ENCODE data around the gene NPLOC4.

The NPLOC4 gene

GRCh38 chr17:81599719-81600486 lies 37.0 kb downstream of the NPLOC4 start:
- Histone ChIP-seq H3K9me3 (replicated peaks in 1 of 2; ENCODE audit: control insufficient read depth in 2 of 2, insufficient read depth in 1 of 2, low read depth in 1 of 2, low read length in 2 of 2) (no peaks in the 10 kb centered on the region), H3K27ac (replicated peaks; ENCODE audit: low read length) (no peak overlapping the region), H3K4me3 (ENCODE audit: low read length in 2 of 2) (no peak overlapping the region), H2BK5ac (ENCODE audit: low read length) (no peak overlapping the region), H3K36me3 (replicated peaks in 1 of 2; ENCODE audit: control insufficient read depth in 2 of 2, insufficient read depth in 2 of 2, low read length in 2 of 2) (peaks cover 40 to 93% of the 10 kb centered on the region in 2 donors), H2BK120ac (ENCODE audit: low read depth, low read length) (no peak overlapping the region), H4K91ac (ENCODE audit: low read depth, low read length, poor library complexity) (no peak overlapping the region), H3K14ac (ENCODE audit: low read length) (no peak overlapping the region), H3K9ac (ENCODE audit: low read depth, low read length, poor library complexity) (no peak overlapping the region), H3K4ac (ENCODE audit: low read length) (no peak overlapping the region), H2AFZ (ENCODE audit: low read length) (no peak overlapping the region), H2AK5ac (ENCODE audit: low read depth, low read length) (no peak overlapping the region), H3K18ac (ENCODE audit: low read length) (no peak overlapping the region), H2BK12ac (ENCODE audit: low read length) (no peak overlapping the region), H3K79me1 (ENCODE audit: low read depth, low read length) (peaks cover 3% of the 10 kb centered on the region), H3K4me2 (ENCODE audit: insufficient read depth, low read length, poor library complexity, severe bottlenecking) (no peak overlapping the region), H3K23ac (ENCODE audit: low read depth, low read length, poor library complexity) (no peak overlapping the region), H2BK15ac (ENCODE audit: low read length) (no peak overlapping the region), H4K8ac (ENCODE audit: low read depth, low read length) (no peak overlapping the region), H3K27me3 (ENCODE audit: control insufficient read depth in 3 of 3, insufficient read depth in 3 of 3, low read depth in 1 of 3, low read length in 3 of 3) (no peaks in the 10 kb centered on the region), H3K4me1 (ENCODE audit: control insufficient read depth in 2 of 2, insufficient read depth in 1 of 2, low read depth in 1 of 2, low read length in 2 of 2) (no peaks in the 10 kb centered on the region)
- WGBS, 2 donors (ENCODE audit: extremely low coverage in 2 of 2, insufficient read length in 2 of 2, insufficient replicate concordance in 1 of 2), result no CpG with 5 or more reads among the region's 10 CpGs
- DNase-seq (ENCODE audit: low spot score), result no peak

DNA sequence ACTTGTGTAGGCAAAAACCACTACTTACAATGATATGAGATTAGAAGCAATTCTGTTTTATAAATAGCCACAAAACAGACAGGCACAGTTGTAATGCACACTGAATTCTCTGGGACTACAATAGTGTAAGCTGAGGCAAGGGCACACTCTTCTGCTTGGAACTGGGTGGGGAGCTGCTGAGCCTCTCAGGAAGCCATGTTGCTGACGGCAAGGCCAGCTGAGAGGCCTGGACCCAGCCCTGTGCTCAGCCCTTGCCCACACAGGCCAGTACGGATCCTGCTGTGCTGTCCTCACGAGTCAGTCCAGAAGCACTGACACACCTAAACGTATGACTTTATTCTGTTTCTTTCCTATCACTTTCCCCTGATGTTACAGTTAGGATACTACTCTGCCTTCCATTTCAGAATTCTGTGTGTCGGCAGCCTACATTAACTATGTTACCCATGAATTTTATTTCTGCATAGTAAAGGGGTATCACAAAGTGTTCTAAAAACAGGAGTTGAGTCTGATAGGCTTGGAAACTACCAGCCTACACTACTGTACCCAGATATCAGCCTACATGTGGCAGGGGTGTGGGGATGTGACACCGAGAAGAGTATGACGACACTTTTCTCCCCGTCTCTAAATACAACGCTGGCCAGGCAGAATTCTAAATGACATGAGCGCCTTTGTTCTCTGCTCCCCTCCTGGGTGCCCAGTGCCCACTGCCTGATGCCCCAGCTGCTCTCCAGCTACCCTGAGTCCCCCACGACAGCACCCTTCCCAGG lies 43.6 kb downstream of the NPLOC4 start:
- DNase-seq (ENCODE audit: low spot score), result no peak
- Histone ChIP-seq H3K4me2 (ENCODE audit: insufficient read depth, low read length, poor library complexity, severe bottlenecking) (no peak overlapping the region), H3K27me3 (ENCODE audit: control insufficient read depth in 3 of 3, insufficient read depth in 3 of 3, low read depth in 1 of 3, low read length in 3 of 3) (no peaks in the 10 kb centered on the region), H3K18ac (ENCODE audit: low read length) (no peak overlapping the region), H2BK15ac (ENCODE audit: low read length) (no peak overlapping the region), H4K8ac (ENCODE audit: low read depth, low read length) (no peak overlapping the region), H2BK120ac (ENCODE audit: low read depth, low read length) (no peak overlapping the region), H3K9ac (ENCODE audit: low read depth, low read length, poor library complexity) (no peak overlapping the region), H3K4me3 (ENCODE audit: low read length in 2 of 2) (no peak overlapping the region), H3K9me3 (replicated peaks in 1 of 2; ENCODE audit: control insufficient read depth in 2 of 2, insufficient read depth in 1 of 2, low read depth in 1 of 2, low read length in 2 of 2) (no peaks in the 10 kb centered on the region), H3K79me1 (ENCODE audit: low read depth, low read length) (peaks cover 3% of the 10 kb centered on the region), H2AK5ac (ENCODE audit: low read depth, low read length) (no peak overlapping the region), H3K27ac (replicated peaks; ENCODE audit: low read length) (no peak overlapping the region), H3K36me3 (replicated peaks in 1 of 2; ENCODE audit: control insufficient read depth in 2 of 2, insufficient read depth in 2 of 2, low read length in 2 of 2) (peaks cover 44 to 95% of the 10 kb centered on the region in 2 donors), H2AFZ (ENCODE audit: low read length) (no peak overlapping the region), H4K91ac (ENCODE audit: low read depth, low read length, poor library complexity) (no peak overlapping the region), H2BK12ac (ENCODE audit: low read length) (no peak overlapping the region), H3K4ac (ENCODE audit: low read length) (no peak overlapping the region), H3K4me1 (ENCODE audit: control insufficient read depth in 2 of 2, insufficient read depth in 1 of 2, low read depth in 1 of 2, low read length in 2 of 2) (no peaks in the 10 kb centered on the region), H3K14ac (ENCODE audit: low read length) (no peak overlapping the region), H3K23ac (ENCODE audit: low read depth, low read length, poor library complexity) (no peak overlapping the region), H2BK5ac (ENCODE audit: low read length) (no peak overlapping the region)
- no CpG with 5 or more reads among the region's 11 CpGs for WGBS, 2 donors (ENCODE audit: extremely low coverage in 2 of 2, insufficient read length in 2 of 2, insufficient replicate concordance in 1 of 2)

DNA sequence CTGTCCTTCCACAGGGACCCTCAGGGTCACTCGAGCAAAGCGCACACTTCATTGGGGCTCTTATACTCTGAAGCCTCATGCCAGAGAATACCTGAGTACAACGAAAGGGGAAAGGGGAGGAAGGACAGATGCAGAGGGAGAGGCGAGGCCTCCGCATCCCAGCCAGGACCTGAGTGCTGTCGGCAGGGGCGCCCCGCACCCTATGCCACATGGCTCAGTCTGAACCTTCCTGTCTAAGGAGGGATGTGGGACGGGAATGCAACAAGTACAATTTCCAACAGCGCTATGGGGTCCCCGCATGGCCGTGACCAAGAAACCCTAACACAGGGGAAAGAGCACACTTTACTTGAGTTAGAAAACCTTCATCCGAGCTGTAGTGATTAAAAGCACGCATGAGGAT lies 44.9 kb downstream of the NPLOC4 start:
- Histone ChIP-seq H2BK5ac (ENCODE audit: low read length) (no peak overlapping the region), H2BK12ac (ENCODE audit: low read length) (no peak overlapping the region), H3K4ac (ENCODE audit: low read length) (no peak overlapping the region), H4K8ac (ENCODE audit: low read depth, low read length) (no peak overlapping the region), H3K4me2 (ENCODE audit: insufficient read depth, low read length, poor library complexity, severe bottlenecking) (no peak overlapping the region), H3K27ac (replicated peaks; ENCODE audit: low read length) (no peak overlapping the region), H3K18ac (ENCODE audit: low read length) (no peak overlapping the region), H2AK5ac (ENCODE audit: low read depth, low read length) (no peak overlapping the region), H2BK15ac (ENCODE audit: low read length) (no peak overlapping the region), H2BK120ac (ENCODE audit: low read depth, low read length) (no peak overlapping the region), H3K4me3 (ENCODE audit: low read length in 2 of 2) (no peak overlapping the region), H3K9ac (ENCODE audit: low read depth, low read length, poor library complexity) (no peak overlapping the region), H3K4me1 (ENCODE audit: control insufficient read depth in 2 of 2, insufficient read depth in 1 of 2, low read depth in 1 of 2, low read length in 2 of 2) (no peaks in the 10 kb centered on the region), H3K14ac (ENCODE audit: low read length) (no peak overlapping the region), H2AFZ (ENCODE audit: low read length) (no peak overlapping the region), H3K9me3 (replicated peaks in 1 of 2; ENCODE audit: control insufficient read depth in 2 of 2, insufficient read depth in 1 of 2, low read depth in 1 of 2, low read length in 2 of 2) (no peaks in the 10 kb centered on the region), H3K36me3 (replicated peaks in 1 of 2; ENCODE audit: control insufficient read depth in 2 of 2, insufficient read depth in 2 of 2, low read length in 2 of 2) (peaks cover 42 to 90% of the 10 kb centered on the region in 2 donors), H4K91ac (ENCODE audit: low read depth, low read length, poor library complexity) (no peak overlapping the region), H3K27me3 (ENCODE audit: control insufficient read depth in 3 of 3, insufficient read depth in 3 of 3, low read depth in 1 of 3, low read length in 3 of 3) (no peaks in the 10 kb centered on the region), H3K79me1 (ENCODE audit: low read depth, low read length) (no peaks in the 10 kb centered on the region), H3K23ac (ENCODE audit: low read depth, low read length, poor library complexity) (no peak overlapping the region)
- no peak for DNase-seq (ENCODE audit: low spot score)
- no CpG with 5 or more reads among the region's 14 CpGs for WGBS, 2 donors (ENCODE audit: extremely low coverage in 2 of 2, insufficient read length in 2 of 2, insufficient replicate concordance in 1 of 2)

- Histone ChIP-seq H4K8ac (ENCODE audit: low read depth, low read length) (no peak overlapping the region), H3K27me3 (ENCODE audit: control insufficient read depth in 3 of 3, insufficient read depth in 3 of 3, low read depth in 1 of 3, low read length in 3 of 3) (no peaks in the 10 kb centered on the region), H3K14ac (ENCODE audit: low read length) (no peak overlapping the region), H3K27ac (replicated peaks; ENCODE audit: low read length) (no peak overlapping the region), H4K91ac (ENCODE audit: low read depth, low read length, poor library complexity) (no peak overlapping the region), H3K4me3 (ENCODE audit: low read length in 2 of 2) (no peak overlapping the region), H3K4ac (ENCODE audit: low read length) (no peak overlapping the region), H2AFZ (ENCODE audit: low read length) (no peak overlapping the region), H2AK5ac (ENCODE audit: low read depth, low read length) (no peak overlapping the region), H3K4me1 (ENCODE audit: control insufficient read depth in 2 of 2, insufficient read depth in 1 of 2, low read depth in 1 of 2, low read length in 2 of 2) (no peaks in the 10 kb centered on the region), H2BK12ac (ENCODE audit: low read length) (no peak overlapping the region), H3K23ac (ENCODE audit: low read depth, low read length, poor library complexity) (peak overlapping the region; percentile 53), H3K79me1 (ENCODE audit: low read depth, low read length) (no peaks in the 10 kb centered on the region), H3K18ac (ENCODE audit: low read length) (no peak overlapping the region), H3K36me3 (replicated peaks in 1 of 2; ENCODE audit: control insufficient read depth in 2 of 2, insufficient read depth in 2 of 2, low read length in 2 of 2) (peaks cover 49 to 91% of the 10 kb centered on the region in 2 donors), H3K9ac (ENCODE audit: low read depth, low read length, poor library complexity) (no peak overlapping the region), H2BK5ac (ENCODE audit: low read length) (no peak overlapping the region), H2BK15ac (ENCODE audit: low read length) (no peak overlapping the region), H3K9me3 (replicated peaks in 1 of 2; ENCODE audit: control insufficient read depth in 2 of 2, insufficient read depth in 1 of 2, low read depth in 1 of 2, low read length in 2 of 2) (no peaks in the 10 kb centered on the region), H2BK120ac (ENCODE audit: low read depth, low read length) (no peak overlapping the region), H3K4me2 (ENCODE audit: insufficient read depth, low read length, poor library complexity, severe bottlenecking) (no peak overlapping the region)
- WGBS, 2 donors (ENCODE audit: extremely low coverage in 2 of 2, insufficient read length in 2 of 2, insufficient replicate concordance in 1 of 2), result no CpG with 5 or more reads among the region's 8 CpGs
- DNase-seq (ENCODE audit: low spot score), result no peak
These were observed 46.8 kb downstream of the NPLOC4 start for GRCh38 chr17:81590121-81590520.
